GM12892 (cell line): ENCODE measurements around the gene NSDHL.

Experiments used
- POLR2AphosphoS5 ChIP-seq: IDR thresholded peaks from 2 replicates; pipeline ENCODE4 v1.6.1; 2011; ENCODE audit warnings: low read depth, low read length, control low read depth
- TAF1 ChIP-seq: IDR thresholded peaks from 2 replicates; pipeline ENCODE4 v1.6.1; 2011; ENCODE audit warnings: low read depth, mild to moderate bottlenecking, control low read depth, low read length, borderline replicate concordance

DNA sequence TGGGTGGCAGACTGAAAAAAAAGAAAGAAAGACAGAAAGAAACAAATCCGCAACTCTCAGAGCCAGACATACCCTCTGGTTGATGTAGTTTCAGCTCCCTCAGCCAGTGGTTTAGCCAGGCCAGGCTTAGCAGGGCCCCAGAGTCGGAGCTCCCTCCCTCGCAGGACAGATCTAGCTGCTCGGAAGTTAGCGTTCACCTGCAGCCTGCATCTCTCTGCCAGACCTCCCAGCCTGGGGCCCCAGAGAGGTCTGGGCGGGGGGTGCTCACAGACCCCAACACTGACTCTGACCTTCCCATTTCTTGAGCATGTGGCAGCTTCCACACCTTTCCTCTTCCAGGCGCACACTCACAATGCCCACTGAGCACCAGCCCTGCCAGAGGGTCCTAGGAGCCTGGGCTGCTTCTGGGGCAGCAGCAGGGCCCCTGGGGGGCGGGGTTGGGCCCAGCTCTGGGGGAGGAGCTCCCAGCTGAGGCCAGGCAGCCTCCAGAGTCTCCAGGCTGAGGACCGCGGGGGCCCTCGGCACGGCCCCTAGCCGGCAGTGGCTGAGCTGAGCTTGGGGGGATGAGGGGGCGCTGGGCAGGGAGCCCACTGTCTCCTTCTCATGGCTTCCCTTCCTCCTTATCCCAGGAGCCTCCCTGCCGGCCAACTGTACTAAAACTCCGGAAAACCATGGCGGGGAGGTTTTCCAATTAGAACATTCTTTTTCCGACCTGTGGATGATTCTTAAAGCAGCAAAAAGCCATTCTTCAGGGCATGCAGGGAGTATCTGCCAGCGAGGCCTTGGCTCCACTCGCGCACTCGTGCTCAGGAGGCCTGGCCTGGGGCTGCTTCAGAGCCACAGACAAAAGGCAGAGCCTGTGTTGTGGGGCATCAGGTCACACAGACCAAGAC, 62.4 kb downstream of the NSDHL start:
- TF ChIP-seq POLR2AphosphoS5 (no peak), TAF1 (no peak)
